Bone marrow (tissue), 2 donors: ENCODE data around the gene SYMPK.
"Not testable (repeated sequence)": the region's sequence is repeated elsewhere in the genome, so short reads cannot be mapped to it uniquely, and the experiment has no call there.

ENCODE experiments used
- DNase-seq, 2 donors: peaks; one replicate each; lab custom pipeline; 2025; lab: John Stamatoyannopoulos, UW

The SYMPK gene

GRCh38 chr19:45862564-45863334, at the start of gene SYMPK:
SYMPK (minus strand) TSS chr19:45863147; CDS start chr19:45854495, 8,652 bp downstream.
- peak; percentile 81 to 98 for DNase-seq

- DNase-seq: no peak
These were observed 48.3 kb upstream of the SYMPK start for GRCh38 chr19:45911291-45911690.

GRCh38 chr19:45908956-45909355, 46.0 kb upstream of the SYMPK start:
- no peak for DNase-seq

GRCh38 chr19:45906221-45906620, 43.3 kb upstream of the SYMPK start:
- DNase-seq: no peak

- DNase-seq: no peak
These were observed 42.1 kb upstream of the SYMPK start for GRCh38 chr19:45905011-45905410.

GRCh38 chr19:45902651-45903625, 40.0 kb upstream of the SYMPK start:
- peak; percentile 93 to 97 for DNase-seq

- DNase-seq: no peak
These were observed 39.1 kb upstream of the SYMPK start, which contains the start of gene MYPOP for GRCh38 chr19:45901912-45902650. MYPOP (minus strand) TSS chr19:45902613; CDS start chr19:45901773, 840 bp downstream.

GRCh38 chr19:45901432-45901911, 38.5 kb upstream of the SYMPK start:
- peak; percentile 12 to 26 for DNase-seq

- no peak for DNase-seq
These were observed 37.9 kb upstream of the SYMPK start for GRCh38 chr19:45900738-45901431.

- no peak for DNase-seq
These were observed 37.1 kb upstream of the SYMPK start for GRCh38 chr19:45899919-45900589.

- no peak for DNase-seq
These were observed 36.3 kb upstream of the SYMPK start for GRCh38 chr19:45899253-45899652.

- no peak for DNase-seq
These were observed 34.4 kb upstream of the SYMPK start for GRCh38 chr19:45897261-45897812.

- not testable (repeated sequence) for DNase-seq
These were observed 33.1 kb upstream of the SYMPK start for GRCh38 chr19:45895983-45896599.

- DNase-seq: no peak
These were observed 32.6 kb upstream of the SYMPK start for GRCh38 chr19:45895519-45895972.

- no peak for DNase-seq
These were observed 27.9 kb upstream of the SYMPK start for GRCh38 chr19:45890877-45891276.

GRCh38 chr19:45889210-45889885, 26.4 kb upstream of the SYMPK start:
- DNase-seq: no peak

GRCh38 chr19:45887200-45887710, 24.3 kb upstream of the SYMPK start:
- no peak for DNase-seq

- DNase-seq: peak; percentile 76
These were observed 23.7 kb upstream of the SYMPK start for GRCh38 chr19:45886427-45887199.
